HCT116 (cell line): ENCODE results near the gene GFER.

Experiments used
- CBX3 ChIP-seq: IDR thresholded peaks from 2 replicates; pipeline ENCODE4 v1.6.1; 2012; ENCODE audit warnings: low read depth
- CEBPB ChIP-seq: IDR thresholded peaks from 2 replicates; pipeline ENCODE4 v1.6.1; 2012; ENCODE audit warnings: low read depth
- EGR1 ChIP-seq: IDR thresholded peaks from 2 replicates; pipeline ENCODE4 v1.6.1; 2012; ENCODE audit warnings: low read depth
- EZH2phosphoT487 ChIP-seq: fragments of 200-600 bp; IDR thresholded peaks from 2 replicates; pipeline ENCODE4 v1.6.1; 2018; ENCODE audit warnings: antibody characterized with exemption, borderline replicate concordance
- JUND ChIP-seq: IDR thresholded peaks from 2 replicates; pipeline ENCODE4 v1.6.1; 2012
- POLR2A ChIP-seq: IDR thresholded peaks from 2 replicates; pipeline ENCODE4 v1.7.0; 2011; ENCODE audit warnings: borderline replicate concordance; ENCODE audit not compliant: insufficient read depth, insufficient read length; ENCODE audit errors: extremely low read depth
- REST ChIP-seq: IDR thresholded peaks from 2 replicates; pipeline ENCODE4 v1.6.1; 2012; ENCODE audit warnings: low read depth
- SIN3A ChIP-seq: IDR thresholded peaks from 2 replicates; pipeline ENCODE4 v1.6.1; 2012; ENCODE audit warnings: low read depth
- SP1 ChIP-seq: IDR thresholded peaks from 2 replicates; pipeline ENCODE4 v1.6.1; 2012; ENCODE audit warnings: low read depth
- YY1 ChIP-seq: IDR thresholded peaks from 2 replicates; pipeline ENCODE4 v1.6.1; 2011; ENCODE audit warnings: low read length, low read depth, moderate library complexity, mild to moderate bottlenecking; ENCODE audit not compliant: insufficient replicate concordance; ENCODE audit errors: extremely low read depth
- ZNF274 ChIP-seq: fragments of 200-500 bp; sonication (Bioruptor generic); IDR thresholded peaks from 2 replicates; pipeline ENCODE4 v1.6.1; 2014; ENCODE audit warnings: mild to moderate bottlenecking, low read depth, low read length, inconsistent platforms
- TF ChIP-seq, protein P1 (sequence below), 3 experiments: fragments of 200-600 bp in 1 of 3; sonication (generic) in 1 of 3; IDR thresholded peaks in 2 of 3; conservative IDR thresholded peaks in 1 of 3; 2 replicates each; pipeline ENCODE4 v1.5.1; 2012 to 2017; ENCODE audit warnings: low read depth in 2 of 3, low read length in 2 of 3, antibody characterized with exemption in 1 of 3, borderline replicate concordance in 1 of 3, control low read depth in 1 of 3, mild to moderate bottlenecking in 1 of 3, mixed read lengths in 1 of 3, mixed run types in 1 of 3, moderate library complexity in 1 of 3; ENCODE audit not compliant: insufficient read depth in 1 of 3
- TF ChIP-seq, protein P2 (sequence below): IDR thresholded peaks from 2 replicates; pipeline ENCODE4 v1.6.1; 2011; ENCODE audit warnings: mild to moderate bottlenecking, low read length, moderate library complexity; ENCODE audit not compliant: insufficient replicate concordance; ENCODE audit errors: extremely low read depth
- TF ChIP-seq, protein P3 (sequence below): IDR thresholded peaks from 2 replicates; pipeline ENCODE4 v1.6.1; 2012

- TF ChIP-seq POLR2A (no peak), JUND (no peak), CEBPB (no peak), EZH2phosphoT487 (no peak), EGR1 (no peak), ZNF274 (no peak), SIN3A (no peak), REST (no peak), SP1 (no peak), CBX3 (no peak), YY1 (no peak)
- TF ChIP-seq, protein P1, sequence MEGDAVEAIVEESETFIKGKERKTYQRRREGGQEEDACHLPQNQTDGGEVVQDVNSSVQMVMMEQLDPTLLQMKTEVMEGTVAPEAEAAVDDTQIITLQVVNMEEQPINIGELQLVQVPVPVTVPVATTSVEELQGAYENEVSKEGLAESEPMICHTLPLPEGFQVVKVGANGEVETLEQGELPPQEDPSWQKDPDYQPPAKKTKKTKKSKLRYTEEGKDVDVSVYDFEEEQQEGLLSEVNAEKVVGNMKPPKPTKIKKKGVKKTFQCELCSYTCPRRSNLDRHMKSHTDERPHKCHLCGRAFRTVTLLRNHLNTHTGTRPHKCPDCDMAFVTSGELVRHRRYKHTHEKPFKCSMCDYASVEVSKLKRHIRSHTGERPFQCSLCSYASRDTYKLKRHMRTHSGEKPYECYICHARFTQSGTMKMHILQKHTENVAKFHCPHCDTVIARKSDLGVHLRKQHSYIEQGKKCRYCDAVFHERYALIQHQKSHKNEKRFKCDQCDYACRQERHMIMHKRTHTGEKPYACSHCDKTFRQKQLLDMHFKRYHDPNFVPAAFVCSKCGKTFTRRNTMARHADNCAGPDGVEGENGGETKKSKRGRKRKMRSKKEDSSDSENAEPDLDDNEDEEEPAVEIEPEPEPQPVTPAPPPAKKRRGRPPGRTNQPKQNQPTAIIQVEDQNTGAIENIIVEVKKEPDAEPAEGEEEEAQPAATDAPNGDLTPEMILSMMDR (IDR thresholded peaks at IDR 0.05 in 2 of 3, conservative IDR thresholded peaks at IDR 0.05 in 1 of 3; ENCODE audit: borderline replicate concordance in 1 of 3, insufficient read depth in 1 of 3, low read depth in 2 of 3, low read length in 2 of 3), result no peak
- TF ChIP-seq, protein P2, sequence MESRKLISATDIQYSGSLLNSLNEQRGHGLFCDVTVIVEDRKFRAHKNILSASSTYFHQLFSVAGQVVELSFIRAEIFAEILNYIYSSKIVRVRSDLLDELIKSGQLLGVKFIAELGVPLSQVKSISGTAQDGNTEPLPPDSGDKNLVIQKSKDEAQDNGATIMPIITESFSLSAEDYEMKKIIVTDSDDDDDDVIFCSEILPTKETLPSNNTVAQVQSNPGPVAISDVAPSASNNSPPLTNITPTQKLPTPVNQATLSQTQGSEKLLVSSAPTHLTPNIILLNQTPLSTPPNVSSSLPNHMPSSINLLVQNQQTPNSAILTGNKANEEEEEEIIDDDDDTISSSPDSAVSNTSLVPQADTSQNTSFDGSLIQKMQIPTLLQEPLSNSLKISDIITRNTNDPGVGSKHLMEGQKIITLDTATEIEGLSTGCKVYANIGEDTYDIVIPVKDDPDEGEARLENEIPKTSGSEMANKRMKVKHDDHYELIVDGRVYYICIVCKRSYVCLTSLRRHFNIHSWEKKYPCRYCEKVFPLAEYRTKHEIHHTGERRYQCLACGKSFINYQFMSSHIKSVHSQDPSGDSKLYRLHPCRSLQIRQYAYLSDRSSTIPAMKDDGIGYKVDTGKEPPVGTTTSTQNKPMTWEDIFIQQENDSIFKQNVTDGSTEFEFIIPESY, result no peak
- TF ChIP-seq, protein P3, sequence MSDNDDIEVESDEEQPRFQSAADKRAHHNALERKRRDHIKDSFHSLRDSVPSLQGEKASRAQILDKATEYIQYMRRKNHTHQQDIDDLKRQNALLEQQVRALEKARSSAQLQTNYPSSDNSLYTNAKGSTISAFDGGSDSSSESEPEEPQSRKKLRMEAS, result no peak
Measured at GRCh38 chr16:2034696-2035430, 50.9 kb downstream of the GFER start.
